Esophagus muscularis mucosa (tissue), 4 donors: ENCODE results near the gene MAMDC4. TPM values are rescaled to one million over a fixed set of nuclear protein-coding genes. Genes with fewer than 3 reads are reported as not detected.

Experiments used
- DNase-seq: peaks from one replicate; pipeline ENCODE4 v3.0.0-alpha.2; 2017; ENCODE audit errors: extremely low spot score
- H3K27ac ChIP-seq, 4 donors: fragments of 200-600 bp; sonication (generic); replicated peaks in 1 of 4; 1 replicate in 3 of 4; 2 replicates in 1 of 4; pipeline ENCODE4 v1.5.1; 2016 to 2019; ENCODE audit warnings: mild to moderate bottlenecking in 1 of 4
- H3K27me3 ChIP-seq, 4 donors: fragments of 200-600 bp; sonication (generic); one replicate each; pipeline versions ENCODE4 v1.5.1 to v1.6.0; 2016 to 2019
- H3K36me3 ChIP-seq, 4 donors: fragments of 200-600 bp; sonication (generic); one replicate each; pipeline ENCODE4 v1.5.1; 2016 to 2019
- H3K4me1 ChIP-seq, 4 donors: fragments of 200-600 bp; sonication (generic); one replicate each; pipeline ENCODE4 v1.5.1; 2016 to 2019
- H3K4me3 ChIP-seq, 4 donors: fragments of 200-600 bp; sonication (generic); 1 replicate in 2 of 4; 2 replicates in 2 of 4; pipeline ENCODE4 v1.5.1; 2016 to 2019; ENCODE audit warnings: mild to moderate bottlenecking in 4 of 4, moderate library complexity in 1 of 4
- H3K9me3 ChIP-seq, 4 donors: fragments of 200-600 bp; sonication (generic); 1 replicate in 3 of 4; 2 replicates in 1 of 4; pipeline ENCODE4 v1.5.1; 2016 to 2019
- CTCF ChIP-seq, 3 experiments: fragments of 200-600 bp in 2 of 3; fragments of 450-650 bp in 1 of 3; sonication (generic) in 2 of 3; IDR thresholded peaks; one replicate each; pipeline ENCODE4 v1.5.1; 2017 to 2019; ENCODE audit warnings: antibody characterized with exemption in 3 of 3, mild to moderate bottlenecking in 2 of 3, moderate library complexity in 1 of 3
- EP300 ChIP-seq: sonication (generic); formaldehyde crosslinking; IDR thresholded peaks from one replicate; pipeline ENCODE4 v1.6.1; 2017; ENCODE audit warnings: antibody characterized with exemption
- POLR2A ChIP-seq: fragments of 450-650 bp; IDR thresholded peaks from one replicate; pipeline ENCODE4 v1.6.1; 2017; ENCODE audit warnings: antibody characterized with exemption, moderate library complexity, mild to moderate bottlenecking, low read depth
- POLR2AphosphoS5 ChIP-seq, 2 donors: sonication (generic); formaldehyde crosslinking; IDR thresholded peaks; one replicate each; pipeline ENCODE4 v1.6.1; 2017; ENCODE audit warnings: antibody characterized with exemption in 2 of 2
- WGBS: methylation state at CpG from one replicate; pipeline ENCODE4 v1.1.5; 2018; 5-methylcytosine and 5-hydroxymethylcytosine counted together
- intact Hi-C: fragments of 100-400 bp; cut with DNase I; formaldehyde crosslinking; loops from one replicate; pipeline ENCODE4 v1.15.1; 2023
- total RNA-seq, 4 donors: library from RNA; depleted of rRNA; stranded (reverse); fragments of >200 nt; gene quantifications; one replicate each; pipeline versions ENCODE4 v1.1.0 to v1.2.1, GENCODE V29; 2016

The MAMDC4 gene
- total RNA-seq, 4 donors from 2014 or later = 1.7 to 4.7 (median 2.1) TPM

GRCh38 chr9:136826188-136826541, 26.0 kb upstream of the MAMDC4 start:
- Histone ChIP-seq H3K27me3 (no peaks in the 10 kb centered on the region), H3K27ac (no peak overlapping the region), H3K4me1 (peaks cover 5 to 12% (median 11%) of the 10 kb centered on the region in 4 donors), H3K9me3 (no peaks in the 10 kb centered on the region), H3K4me3 (no peak overlapping the region), H3K36me3 (peaks cover 52 to 81% (median 79%) of the 10 kb centered on the region in 4 donors)
- 90% methylated on average over 11 of the region's 17 CpGs for WGBS
- no peak for TF ChIP-seq EP300
- no peak for TF ChIP-seq POLR2AphosphoS5 (IDR thresholded peaks at IDR 0.05)
- no peak for TF ChIP-seq CTCF (IDR thresholded peaks at IDR 0.05)
- no peak for TF ChIP-seq POLR2A
- DNase-seq = no peak
- intact Hi-C loops = no loop called here

GRCh38 chr9:136826703-136827582, 25.2 kb upstream of the MAMDC4 start:
- intact Hi-C loops = no loop called here
- H3K27me3 ChIP-seq = no peaks in the 10 kb centered on the region
- peaks cover 58 to 89% (median 87%) of the 10 kb centered on the region in 4 donors for H3K36me3 ChIP-seq
- H3K9me3 ChIP-seq = no peaks in the 10 kb centered on the region
- WGBS = 87% methylated on average over 11 of the region's 24 CpGs
- peaks cover 0 to 4% (median 4%) of the 10 kb centered on the region in 4 donors for H3K4me1 ChIP-seq
- DNase-seq = no peak
- no peak overlapping the region for H3K4me3 ChIP-seq
- no peak overlapping the region for H3K27ac ChIP-seq
- TF ChIP-seq POLR2AphosphoS5 (IDR thresholded peaks at IDR 0.05) (no peak), EP300 (no peak), POLR2A (no peak), CTCF (IDR thresholded peaks at IDR 0.05) (no peak)

GRCh38 chr9:136827794-136828473, 24.2 kb upstream of the MAMDC4 start:
- H3K4me1 ChIP-seq = no peaks in the 10 kb centered on the region
- 91% methylated on average over 14 of the region's 14 CpGs for WGBS
- H3K4me3 ChIP-seq = no peak overlapping the region
- H3K27me3 ChIP-seq = no peaks in the 10 kb centered on the region
- no peak for DNase-seq
- intact Hi-C loops = no loop called here
- no peak overlapping the region for H3K27ac ChIP-seq
- H3K36me3 ChIP-seq = peaks cover 68 to 98% (median 97%) of the 10 kb centered on the region in 4 donors
- no peaks in the 10 kb centered on the region for H3K9me3 ChIP-seq
- TF ChIP-seq EP300 = no peak

- peaks cover 73 to 100% (median 96%) of the 10 kb centered on the region in 4 donors for H3K36me3 ChIP-seq
Measured at GRCh38 chr9:136828474-136829140, 23.5 kb upstream of the MAMDC4 start.

More at GRCh38 chr9:136828474-136829140, 23.5 kb upstream of the MAMDC4 start:
- Histone ChIP-seq H3K9me3 (no peaks in the 10 kb centered on the region), H3K27ac (no peak overlapping the region), H3K4me3 (no peak overlapping the region), H3K4me1 (no peaks in the 10 kb centered on the region), H3K27me3 (no peaks in the 10 kb centered on the region)
- TF ChIP-seq POLR2A (no peak), POLR2AphosphoS5 (IDR thresholded peaks at IDR 0.05) (no peak), CTCF (IDR thresholded peaks at IDR 0.05) (no peak), EP300 (no peak)
- no peak for DNase-seq
- intact Hi-C loops = no loop called here
- 96% methylated on average over 14 of the region's 31 CpGs for WGBS
